H1 (cell line): ENCODE data around the gene RPL38. TPM values are rescaled to one million over a fixed set of nuclear protein-coding genes. Genes with fewer than 3 reads are reported as not detected.

Experiments used
- CTCF ChIA-PET: fragments of 300-600 bp; sonication (Branson Sonifier 250); formaldehyde crosslinking; loops from one replicate; lab custom pipeline; 2021; ENCODE audit not compliant: partially characterized antibody; lab: Charles Lee
- POLR2A ChIA-PET: fragments of 300-600 bp; sonication (Branson Sonifier 250); formaldehyde crosslinking; loops from one replicate; lab custom pipeline; 2021; ENCODE audit warnings: inconsistent platforms; ENCODE audit not compliant: partially characterized antibody; lab: Charles Lee
- DNase-seq, 2 experiments: peaks; one replicate each; pipeline versions ENCODE4 v3.0.0 to v3.0.0-alpha.2; 2010 to 2022; ENCODE audit warnings: low spot score in 2 of 2, low read depth in 1 of 2, mixed read lengths in 1 of 2
- FAIRE-seq: peaks from 2 replicates; lab custom pipeline; 2011; peaks lifted over from hg19 to GRCh38; lab: Jason Lieb, UNC
- H2AFZ ChIP-seq: 2 replicates; pipeline ENCODE4 v1.8.1; 2012; ENCODE audit warnings: low read length, inconsistent platforms
- H2AK5ac ChIP-seq: 2 replicates; pipeline ENCODE4 v1.6.1; 2013; ENCODE audit warnings: low read depth, low read length
- H2BK120ac ChIP-seq: replicated peaks from 2 replicates; pipeline ENCODE3; 2013; ENCODE audit warnings: low read depth, low read length, inconsistent platforms
- H2BK12ac ChIP-seq: 2 replicates; pipeline ENCODE4 v1.6.1; 2013; ENCODE audit warnings: low read depth, low read length
- H2BK15ac ChIP-seq: 2 replicates; pipeline ENCODE4 v1.6.1; 2013; ENCODE audit warnings: low read length
- H2BK20ac ChIP-seq: 2 replicates; pipeline ENCODE4 v1.6.1; 2013; ENCODE audit warnings: low read length
- H2BK5ac ChIP-seq: 2 replicates; pipeline ENCODE4 v1.6.1; 2013; ENCODE audit warnings: low read depth, low read length
- H3K14ac ChIP-seq: 2 replicates; pipeline ENCODE4 v1.6.1; 2013; ENCODE audit warnings: inconsistent platforms; ENCODE audit not compliant: insufficient read length
- H3K18ac ChIP-seq: 2 replicates; pipeline ENCODE4 v1.6.1; 2013; ENCODE audit warnings: low read length; ENCODE audit errors: extremely low read depth
- H3K23ac ChIP-seq: 2 replicates; pipeline ENCODE4 v1.6.1; 2013; ENCODE audit warnings: inconsistent platforms; ENCODE audit not compliant: insufficient read length
- H3K23me2 ChIP-seq: 2 replicates; pipeline ENCODE4 v1.6.1; 2013; ENCODE audit warnings: low read depth, low read length
- H3K27ac ChIP-seq: 2 replicates; pipeline ENCODE4 v1.6.1; 2011; ENCODE audit warnings: low read depth, low read length, inconsistent platforms
- H3K27me3 ChIP-seq, 4 experiments: replicated peaks in 1 of 4; 1 replicate in 1 of 4; 2 replicates in 3 of 4; pipeline versions ENCODE4 v1.6.1 to v1.8.1; 2011 to 2013; ENCODE audit warnings: low read length in 3 of 4, mild to moderate bottlenecking in 3 of 4, inconsistent platforms in 2 of 4, mixed read lengths in 2 of 4, moderate library complexity in 1 of 4; ENCODE audit not compliant: control insufficient read depth in 3 of 4, insufficient read depth in 3 of 4; ENCODE audit errors: extremely low read depth in 1 of 4
- H3K36me3 ChIP-seq, 4 experiments: 2 replicates each; pipeline versions ENCODE4 v1.6.1 to v1.8.1; 2011 to 2013; ENCODE audit warnings: mild to moderate bottlenecking in 4 of 4, low read length in 3 of 4, moderate library complexity in 2 of 4, control low read depth in 1 of 4, inconsistent platforms in 1 of 4; ENCODE audit not compliant: insufficient read depth in 4 of 4, control insufficient read depth in 2 of 4
- H3K4ac ChIP-seq: replicated peaks from 2 replicates; pipeline ENCODE3; 2013; ENCODE audit warnings: low read length, low read depth, mixed read lengths, inconsistent platforms; ENCODE audit not compliant: insufficient read length
- H3K4me1 ChIP-seq, 4 experiments: replicated peaks in 1 of 4; 1 replicate in 1 of 4; 2 replicates in 3 of 4; pipeline versions ENCODE4 v1.6.1 to v1.8.1; 2011 to 2013; ENCODE audit warnings: low read length in 3 of 4, inconsistent platforms in 2 of 4, mixed read lengths in 1 of 4; ENCODE audit not compliant: insufficient read depth in 4 of 4, control insufficient read depth in 3 of 4
- H3K4me2 ChIP-seq, 2 experiments: 2 replicates each; pipeline versions ENCODE4 v1.6.1 to v1.8.1; 2011 to 2013; ENCODE audit warnings: low read depth in 2 of 2, low read length in 2 of 2, control low read depth in 1 of 2, inconsistent platforms in 1 of 2, mild to moderate bottlenecking in 1 of 2; ENCODE audit not compliant: insufficient read depth in 1 of 2
- H3K4me3 ChIP-seq, 4 experiments: fragments of 200-600, 300-600 bp in 1 of 4; sonication (generic), shearing (Covaris generic), sonication (Bioruptor Twin) in 1 of 4; 2 replicates each; pipeline versions ENCODE4 v1.5.1 to v1.8.1; 2011 to 2016; ENCODE audit warnings: low read length in 4 of 4, low read depth in 3 of 4, control low read depth in 2 of 4, inconsistent platforms in 2 of 4, mild to moderate bottlenecking in 2 of 4, mixed read lengths in 1 of 4, moderate library complexity in 1 of 4; ENCODE audit not compliant: insufficient read depth in 2 of 4; ENCODE audit errors: extremely low read depth in 1 of 4
- H3K56ac ChIP-seq: replicated peaks from 2 replicates; pipeline ENCODE3; 2013; ENCODE audit warnings: low read depth, mild to moderate bottlenecking, mixed read lengths, low read length, inconsistent platforms; ENCODE audit not compliant: insufficient read length
- H3K79me1 ChIP-seq: 2 replicates; pipeline ENCODE4 v1.6.1; 2013; ENCODE audit warnings: low read depth, low read length, control low read depth
- H3K79me2 ChIP-seq, 2 experiments: 2 replicates each; pipeline versions ENCODE4 v1.6.1 to v1.8.1; 2012 to 2013; ENCODE audit warnings: low read length in 2 of 2, mild to moderate bottlenecking in 2 of 2, inconsistent platforms in 1 of 2; ENCODE audit not compliant: insufficient read depth in 2 of 2, control insufficient read depth in 1 of 2
- H3K9ac ChIP-seq, 4 experiments: replicated peaks in 1 of 4; 1 replicate in 1 of 4; 2 replicates in 3 of 4; pipeline versions ENCODE4 v1.6.1 to v1.8.1; 2011 to 2013; ENCODE audit warnings: low read depth in 3 of 4, low read length in 3 of 4, control low read depth in 2 of 4, mild to moderate bottlenecking in 2 of 4, moderate library complexity in 2 of 4, inconsistent platforms in 1 of 4; ENCODE audit errors: extremely low read depth in 1 of 4
- H3K9me3 ChIP-seq, 2 experiments: 2 replicates each; pipeline versions ENCODE4 v1.6.1 to v1.8.1; 2012 to 2013; ENCODE audit warnings: mild to moderate bottlenecking in 2 of 2, moderate library complexity in 2 of 2, control low read depth in 1 of 2, inconsistent platforms in 1 of 2, low read depth in 1 of 2, low read length in 1 of 2, mixed read lengths in 1 of 2; ENCODE audit not compliant: insufficient read depth in 2 of 2
- H4K20me1 ChIP-seq, 2 experiments: replicated peaks in 1 of 2; 2 replicates each; pipeline versions ENCODE3 to v1.8.1; 2011 to 2013; ENCODE audit warnings: inconsistent platforms in 2 of 2, low read length in 2 of 2, mild to moderate bottlenecking in 1 of 2; ENCODE audit not compliant: insufficient read depth in 2 of 2, control insufficient read depth in 1 of 2
- H4K5ac ChIP-seq: 2 replicates; pipeline ENCODE4 v1.6.1; 2013; ENCODE audit warnings: low read length, low read depth, mixed read lengths, inconsistent platforms; ENCODE audit not compliant: insufficient read length
- H4K8ac ChIP-seq: 2 replicates; pipeline ENCODE4 v1.8.0; 2013; ENCODE audit warnings: mild to moderate bottlenecking, moderate library complexity, low read length, inconsistent platforms; ENCODE audit not compliant: insufficient read depth; ENCODE audit errors: extremely low read depth
- H4K91ac ChIP-seq: replicated peaks from 2 replicates; pipeline ENCODE3; 2013; ENCODE audit warnings: low read length, mixed read lengths, inconsistent platforms; ENCODE audit not compliant: insufficient read length
- BRCA1 ChIP-seq: IDR thresholded peaks from 2 replicates; pipeline ENCODE4 v1.6.1; 2012; ENCODE audit warnings: low read depth, low read length, improper control_type of control experiment
- CHD2 ChIP-seq: IDR thresholded peaks from 2 replicates; pipeline ENCODE4 v1.6.1; 2012; ENCODE audit warnings: low read length, improper control_type of control experiment
- EGR1 ChIP-seq: IDR thresholded peaks from 2 replicates; pipeline ENCODE4 v1.6.1; 2011; ENCODE audit warnings: low read depth, low read length, borderline replicate concordance
- RBBP5 ChIP-seq: IDR thresholded peaks from 2 replicates; pipeline ENCODE4 v1.7.1; 2012; ENCODE audit warnings: low read depth, mild to moderate bottlenecking, inconsistent platforms, low read length, moderate library complexity, borderline replicate concordance
- SIRT6 ChIP-seq: IDR thresholded peaks from one replicate; pipeline ENCODE4 v1.7.1; 2012; ENCODE audit warnings: low read length, inconsistent platforms
- SP4 ChIP-seq: IDR thresholded peaks from 2 replicates; pipeline ENCODE4 v1.6.1; 2012; ENCODE audit warnings: low read length, inconsistent platforms
- WGBS, 2 experiments: shearing (Covaris generic) in 1 of 2; methylation state at CpG; one replicate each; pipeline versions ENCODE4 v1.1.6 to v1.1.7; 2013 to 2015; ENCODE audit warnings: low lambda C conversion rate in 2 of 2, mixed read lengths in 2 of 2, inconsistent platforms in 1 of 2, low coverage in 1 of 2, missing lambda C conversion rate in 1 of 2; ENCODE audit not compliant: insufficient replicate concordance in 2 of 2, insufficient coverage in 1 of 2, insufficient read length in 1 of 2; ENCODE audit errors: extremely low coverage in 1 of 2, missing lambda C conversion rate in 1 of 2; 5-methylcytosine and 5-hydroxymethylcytosine counted together
- polyA plus RNA-seq, 7 experiments: library from polyadenylated mRNA; depleted of rRNA in 3 of 7; stranded (reverse) in 5 of 7; unstranded in 2 of 7; fragments of >200 nt in 5 of 7; fragments of 200-250 nt in 2 of 7; gene quantifications; 1 replicate in 5 of 7; 2 replicates in 1 of 7; 4 replicates in 1 of 7; pipeline versions ENCODE4 v1.2.1 to v1.2.3, GENCODE V29; 2011 to 2013; ENCODE audit warnings: missing spikeins in 2 of 7, mixed read lengths in 2 of 7
- total RNA-seq: library from RNA; stranded (reverse); fragmentation: NEBNext Ultra II Directional; extraction: Animal tissue kit (Norgen Biotek cat#: 25700); gene quantifications from 2 replicates; pipeline ENCODE4 v1.2.1, GENCODE V29; 2021

The RPL38 gene
- total and polyA plus RNA-seq, 2 of the 8 experiments (the other 6 are each of a cell fraction or from before 2014, with no cell fraction given) = 412 to 1,195 TPM

DNA sequence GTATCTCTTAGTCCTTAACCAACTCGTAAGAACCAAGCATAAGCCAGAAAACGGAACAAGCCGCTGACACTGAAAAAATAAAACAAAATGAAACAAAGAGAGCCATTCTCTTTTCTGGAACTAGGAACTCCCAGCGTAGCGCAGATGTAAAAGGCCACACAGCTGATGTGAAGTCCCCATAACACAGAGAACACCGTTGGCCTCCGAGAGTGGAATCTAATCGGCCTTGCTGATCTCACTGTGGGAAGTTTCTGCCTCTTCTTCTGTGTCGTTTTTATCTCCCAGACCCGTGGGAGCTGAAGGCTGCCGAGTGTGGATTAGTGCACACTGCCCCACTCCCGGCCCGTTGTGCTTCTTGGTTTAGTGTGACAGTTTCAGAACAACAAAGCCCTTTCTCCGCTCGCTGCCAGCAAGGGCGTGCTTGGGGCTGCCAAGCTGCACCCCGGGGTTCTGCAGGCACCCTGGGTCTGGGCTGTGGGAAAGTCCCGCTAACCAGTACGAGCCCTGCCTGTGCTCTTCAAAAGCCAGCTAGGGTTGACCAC, 31.6 kb downstream of the RPL38 start:
- Histone ChIP-seq H2BK5ac (no peak overlapping the region), H3K14ac (no peak overlapping the region), H3K9me3 (no peaks in the 10 kb centered on the region), H3K4me2 (no peak overlapping the region), H3K79me1 (no peaks in the 10 kb centered on the region), H3K9ac (no peak overlapping the region), H2BK120ac (no peak overlapping the region), H4K91ac (no peak overlapping the region), H3K18ac (no peak overlapping the region; the same call in 1 of the 2 replicates), H4K20me1 (no peaks in the 10 kb centered on the region), H2BK15ac (no peak overlapping the region), H3K4me1 (peaks cover 0 to 13% (median 7%) of the 10 kb centered on the region in 4 experiments; a peak in 5 of 7 replicates), H3K56ac (no peak overlapping the region), H3K27me3 (no peaks in the 10 kb centered on the region), H4K5ac (no peak overlapping the region), H3K4me3 (no peak overlapping the region), H2AFZ (no peak overlapping the region), H3K23ac (no peak overlapping the region), H2BK20ac (no peak overlapping the region), H4K8ac (no peak overlapping the region), H3K79me2 (no peaks in the 10 kb centered on the region), H3K23me2 (no peaks in the 10 kb centered on the region), H3K36me3 (no peaks in the 10 kb centered on the region), H3K4ac (no peak overlapping the region), H2AK5ac (no peak overlapping the region), H3K27ac (no peak overlapping the region), H2BK12ac (no peak overlapping the region)
- FAIRE-seq = no peak
- DNase-seq = no peak
- 88% methylated on average over 19 of the region's 19 CpGs; no CpG with 5 or more reads in 1 of the 2 experiments for WGBS, 2 experiments
- CTCF ChIA-PET = no interaction called here
- POLR2A ChIA-PET = interaction anchor here (1.5 to 2.5 kb wide), 3 partner anchors 10 to 31 kb away, joined by 4 to 9 read pairs (median 6); no protein-coding TSS in a partner anchor
- TF ChIP-seq EGR1 (no peak), BRCA1 (no peak), CHD2 (no peak), SIRT6 (no peak), RBBP5 (no peak), SP4 (no peak)
